HL-60/S4 treated with phorbol 12-myristate 13-acetate at 8.2 ng/mL for 4 days and 3 days (cell line): Measurements from ENCODE around the gene TMEM253.

ENCODE experiments used
- in situ Hi-C: fragments of 300-500 bp; cut with MboI; formaldehyde crosslinking; loops from 2 replicates; pipeline ENCODE4 v1.15.0; 2022; ENCODE audit warnings: low sequenced_read_pairs

Gene TMEM253

GRCh38 chr14:21100931-21101330 is at the start of gene TMEM253:
TSS of gene TMEM253 (plus strand) at chr14:21101066. CDS start at chr14:21101344, 278 bp downstream.
- in situ Hi-C loops: loop anchor here (5.0 kb wide), 1 partner anchor 89 kb away; no protein-coding TSS in a partner anchor

DNA sequence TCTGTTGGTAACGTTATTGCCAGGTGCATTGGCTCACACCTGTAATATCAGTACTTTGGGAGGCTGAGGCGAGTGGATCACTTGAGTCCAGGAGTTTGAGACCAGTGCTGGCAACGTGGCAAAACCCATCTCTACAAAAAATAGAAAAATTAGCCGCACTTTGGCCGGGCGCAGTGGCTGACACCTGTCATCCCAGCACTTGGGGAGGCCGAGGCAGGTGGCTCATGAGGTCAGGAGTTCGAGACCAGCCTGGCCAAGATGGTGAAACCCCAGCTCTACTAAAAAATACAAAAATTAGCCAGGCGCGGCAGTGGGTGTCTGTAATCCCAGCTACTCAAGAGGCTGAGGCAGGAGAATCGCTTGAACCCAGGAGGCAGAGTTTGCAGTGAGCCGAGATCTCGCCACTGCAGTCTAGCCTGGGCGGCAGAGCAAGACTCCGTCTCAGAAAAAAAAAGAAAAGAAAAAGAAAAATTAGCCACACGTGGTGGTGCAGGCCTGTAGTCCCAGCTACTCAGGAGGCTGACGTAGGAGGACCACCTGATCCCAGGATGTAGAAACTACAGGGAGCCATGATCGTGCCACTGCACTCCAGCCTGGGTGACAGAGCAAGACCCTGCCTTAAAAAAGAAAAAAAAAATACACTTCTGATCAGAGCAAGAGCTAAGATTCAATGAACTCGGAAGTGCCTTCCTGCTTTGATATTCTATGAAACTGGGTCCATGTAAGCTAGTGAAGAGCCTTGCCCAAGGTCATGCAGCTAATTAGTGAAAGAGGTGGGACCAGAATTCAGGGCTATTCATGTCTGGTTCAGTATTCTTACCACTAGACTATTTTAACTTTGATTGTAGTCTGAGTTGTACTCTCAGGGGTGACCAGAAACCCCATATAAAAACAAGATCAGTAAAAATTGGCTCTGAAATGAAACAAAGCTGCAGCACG is 47.4 kb upstream of the TMEM253 start:
- in situ Hi-C loops: no loop called here

GRCh38 chr14:21054123-21054767 is 46.6 kb upstream of the TMEM253 start:
- in situ Hi-C loops: no loop called here

GRCh38 chr14:21054768-21055145 is 46.1 kb upstream of the TMEM253 start:
- in situ Hi-C loops: no loop called here

DNA sequence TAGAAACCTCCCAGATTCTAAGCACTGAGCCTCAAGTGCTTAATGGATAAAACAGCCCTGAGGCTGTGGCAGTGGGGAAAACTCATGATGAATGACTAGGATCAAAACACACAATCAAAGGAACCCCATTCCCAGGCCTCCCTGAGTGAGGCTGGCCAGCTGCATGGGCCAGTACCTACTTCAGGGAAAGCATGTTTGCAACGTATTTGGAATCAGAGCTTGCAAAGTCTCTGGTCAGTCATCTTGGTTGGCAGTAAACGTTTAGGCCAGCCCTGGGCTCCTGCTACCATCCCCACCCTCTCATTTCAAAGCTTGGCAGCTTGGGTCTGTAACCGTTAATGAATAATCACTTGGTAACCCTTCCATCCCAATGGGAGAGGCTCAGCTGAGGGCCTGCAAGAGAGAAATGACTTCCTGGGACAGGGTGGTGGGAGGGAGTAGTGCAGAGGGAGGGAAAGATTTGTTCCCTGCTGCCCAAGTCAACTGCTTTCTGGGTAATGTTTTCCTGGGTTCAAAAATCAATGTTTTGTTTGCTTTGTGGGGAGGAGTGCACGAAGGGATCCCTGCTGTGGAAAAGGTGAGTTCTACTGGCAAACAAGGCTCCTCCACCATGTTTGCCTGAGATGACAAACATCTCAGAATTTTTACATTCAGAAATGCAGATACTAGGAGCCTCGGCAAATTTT is 45.3 kb upstream of the TMEM253 start:
- in situ Hi-C loops: no loop called here

GRCh38 chr14:21056520-21057163 is 44.2 kb upstream of the TMEM253 start:
- in situ Hi-C loops: no loop called here

DNA sequence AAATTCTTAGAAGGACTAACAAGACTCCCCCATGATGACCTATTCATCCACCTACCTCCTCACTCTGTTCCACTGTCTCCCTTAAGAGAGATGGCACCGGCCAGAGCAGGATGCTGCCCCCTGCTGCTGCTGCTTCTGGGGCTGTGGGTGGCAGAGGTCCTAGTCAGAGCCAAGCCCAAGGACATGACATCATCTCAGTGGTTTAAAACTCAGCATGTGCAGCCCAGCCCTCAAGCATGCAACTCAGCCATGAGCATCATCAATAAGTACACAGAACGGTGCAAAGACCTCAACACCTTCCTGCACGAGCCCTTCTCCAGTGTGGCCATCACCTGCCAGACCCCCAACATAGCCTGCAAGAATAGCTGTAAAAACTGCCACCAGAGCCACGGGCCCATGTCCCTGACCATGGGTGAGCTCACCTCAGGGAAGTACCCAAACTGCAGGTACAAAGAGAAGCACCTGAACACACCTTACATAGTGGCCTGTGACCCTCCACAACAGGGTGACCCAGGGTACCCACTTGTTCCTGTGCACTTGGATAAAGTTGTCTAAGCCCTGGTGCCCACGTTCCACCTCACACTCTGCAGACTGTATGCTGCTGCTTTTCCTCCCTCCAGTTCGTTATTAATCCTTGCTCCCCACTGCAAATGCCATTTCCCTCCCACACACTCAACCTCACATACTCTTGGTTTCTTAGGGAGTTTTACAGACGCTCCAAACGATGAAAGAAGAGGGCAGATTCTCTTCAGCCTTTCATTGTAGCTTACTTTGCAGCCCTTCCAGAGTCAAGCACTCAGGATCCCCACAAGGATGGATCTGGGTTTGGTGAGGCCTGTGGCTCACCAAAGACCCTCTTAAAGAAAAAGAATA is 42.8 kb upstream of the TMEM253 start, which contains the start of gene RNASE8:
Gene RNASE8 (plus strand): TSS at position 20 of the 873 bp plus-strand sequence. CDS start 71 bp downstream, at position 91.
- in situ Hi-C loops: no loop called here

- in situ Hi-C loops: no loop called here
These were observed 42.0 kb upstream of the TMEM253 start for GRCh38 chr14:21058903-21059302.

- in situ Hi-C loops: no loop called here
These were observed 40.8 kb upstream of the TMEM253 start for GRCh38 chr14:21059842-21060613.

- in situ Hi-C loops: no loop called here
These were observed 40.1 kb upstream of the TMEM253 start for GRCh38 chr14:21060614-21061346.

DNA sequence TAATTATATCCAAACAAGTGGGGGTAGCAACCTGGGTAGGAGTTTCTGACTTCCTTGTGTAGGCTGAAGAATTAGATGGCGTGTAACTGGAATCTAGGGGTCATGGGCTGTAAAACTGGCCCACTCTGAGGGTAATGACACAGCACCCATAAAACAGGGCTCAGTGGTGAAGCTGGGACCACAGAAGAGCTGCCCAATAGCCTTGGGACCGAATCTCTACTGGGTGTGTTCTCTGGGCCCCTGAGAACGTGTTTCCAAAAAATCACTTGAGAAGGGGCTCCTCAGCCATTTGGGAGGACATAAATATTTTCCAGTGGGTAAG is 39.6 kb upstream of the TMEM253 start:
- in situ Hi-C loops: no loop called here

GRCh38 chr14:21063479-21063878 is 37.4 kb upstream of the TMEM253 start:
- in situ Hi-C loops: no loop called here

DNA sequence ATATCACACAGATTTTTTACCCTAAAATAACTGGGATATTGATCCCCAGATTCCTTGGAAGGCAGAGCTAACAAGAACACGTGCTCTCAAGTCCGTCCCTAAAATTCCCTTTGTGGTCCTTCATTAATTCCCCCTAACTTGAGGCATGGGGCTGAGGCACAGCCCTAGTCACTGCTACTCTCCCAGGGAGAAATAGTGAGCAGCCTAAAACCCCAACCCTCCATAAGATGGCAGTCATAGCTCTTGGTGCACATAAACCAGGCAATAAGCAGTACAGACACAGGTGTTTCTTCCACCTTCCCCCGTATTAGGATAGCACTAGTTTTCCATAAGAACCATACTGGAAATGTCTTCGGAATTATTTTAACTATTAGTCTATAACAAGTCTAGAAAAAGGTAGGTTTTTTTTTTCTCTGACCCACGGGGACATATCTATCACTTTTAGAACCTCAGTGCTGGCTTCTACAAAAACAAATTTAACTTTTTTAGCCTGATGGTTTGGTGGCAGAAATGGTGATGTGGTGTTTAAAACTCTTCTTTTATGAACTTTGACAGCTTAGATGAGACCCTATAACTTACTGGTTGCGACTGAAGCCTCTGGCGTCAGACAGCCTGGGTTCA is 33.9 kb upstream of the TMEM253 start:
- in situ Hi-C loops: no loop called here

- in situ Hi-C loops: no loop called here
These were observed 32.1 kb upstream of the TMEM253 start for GRCh38 chr14:21068521-21069387.

GRCh38 chr14:21069388-21070082 is 31.3 kb upstream of the TMEM253 start:
- in situ Hi-C loops: no loop called here

DNA sequence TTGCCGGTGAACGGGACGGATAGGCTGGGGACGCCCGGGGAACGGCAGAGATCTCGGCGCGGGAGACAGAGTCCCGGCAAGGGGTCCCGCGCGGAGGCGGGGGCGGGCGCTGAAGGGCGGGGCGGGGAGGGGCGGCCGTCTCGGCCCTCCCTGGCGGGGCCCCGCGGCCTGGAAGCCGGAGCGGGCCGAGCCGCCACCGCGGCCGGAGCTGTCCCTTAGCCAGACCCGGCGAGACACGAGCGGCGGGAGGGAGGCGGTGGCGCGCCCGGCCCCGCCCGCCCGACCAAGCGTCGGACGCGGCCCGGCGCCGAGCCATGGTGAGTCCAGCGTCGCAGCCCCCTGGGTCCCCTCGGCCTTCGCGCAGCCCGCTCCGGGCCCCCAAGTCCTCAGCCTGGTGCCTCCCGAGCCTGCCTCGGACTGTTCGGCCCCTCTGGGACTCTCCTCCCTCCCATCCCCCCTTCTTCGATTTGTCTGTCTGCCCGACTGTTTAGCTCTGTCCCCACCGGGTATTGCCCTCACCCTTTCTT is 30.7 kb upstream of the TMEM253 start, which contains the start of gene ARHGEF40:
Gene ARHGEF40 (plus strand): TSS at position 222 of the 527 bp plus-strand sequence. CDS start 93 bp downstream, at position 315.
- in situ Hi-C loops: no loop called here
